ENCODE measurements around the gene WWP2.

DNA sequence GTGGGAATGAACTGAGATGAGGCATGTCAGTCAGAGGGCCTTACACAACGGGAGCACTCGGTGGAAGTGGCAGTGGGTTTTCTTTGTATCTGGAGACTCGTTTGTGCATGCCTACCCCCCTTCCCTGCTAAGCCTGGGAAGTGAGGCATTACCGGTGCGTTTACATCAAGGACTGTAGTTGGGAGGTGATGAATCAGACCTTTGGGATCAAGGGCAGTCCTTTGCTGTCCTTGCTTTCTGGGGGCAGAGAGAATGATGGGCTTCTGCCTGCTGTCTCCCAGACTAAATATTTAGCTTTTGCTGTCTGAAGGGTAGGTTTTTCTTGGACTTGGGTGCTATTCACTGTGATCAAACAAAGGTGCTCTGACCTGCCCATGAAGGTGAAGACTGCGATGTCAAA is 83.0 kb downstream of the WWP2 start:
- no peak for TF ChIP-seq POLR2A (IDR thresholded peaks at IDR 0.05)
- TF ChIP-seq, protein P1, sequence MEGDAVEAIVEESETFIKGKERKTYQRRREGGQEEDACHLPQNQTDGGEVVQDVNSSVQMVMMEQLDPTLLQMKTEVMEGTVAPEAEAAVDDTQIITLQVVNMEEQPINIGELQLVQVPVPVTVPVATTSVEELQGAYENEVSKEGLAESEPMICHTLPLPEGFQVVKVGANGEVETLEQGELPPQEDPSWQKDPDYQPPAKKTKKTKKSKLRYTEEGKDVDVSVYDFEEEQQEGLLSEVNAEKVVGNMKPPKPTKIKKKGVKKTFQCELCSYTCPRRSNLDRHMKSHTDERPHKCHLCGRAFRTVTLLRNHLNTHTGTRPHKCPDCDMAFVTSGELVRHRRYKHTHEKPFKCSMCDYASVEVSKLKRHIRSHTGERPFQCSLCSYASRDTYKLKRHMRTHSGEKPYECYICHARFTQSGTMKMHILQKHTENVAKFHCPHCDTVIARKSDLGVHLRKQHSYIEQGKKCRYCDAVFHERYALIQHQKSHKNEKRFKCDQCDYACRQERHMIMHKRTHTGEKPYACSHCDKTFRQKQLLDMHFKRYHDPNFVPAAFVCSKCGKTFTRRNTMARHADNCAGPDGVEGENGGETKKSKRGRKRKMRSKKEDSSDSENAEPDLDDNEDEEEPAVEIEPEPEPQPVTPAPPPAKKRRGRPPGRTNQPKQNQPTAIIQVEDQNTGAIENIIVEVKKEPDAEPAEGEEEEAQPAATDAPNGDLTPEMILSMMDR (IDR thresholded peaks at IDR 0.05), result no peak
